ENCODE results near the gene FRMPD2.

FRMPD2 gene

DNA sequence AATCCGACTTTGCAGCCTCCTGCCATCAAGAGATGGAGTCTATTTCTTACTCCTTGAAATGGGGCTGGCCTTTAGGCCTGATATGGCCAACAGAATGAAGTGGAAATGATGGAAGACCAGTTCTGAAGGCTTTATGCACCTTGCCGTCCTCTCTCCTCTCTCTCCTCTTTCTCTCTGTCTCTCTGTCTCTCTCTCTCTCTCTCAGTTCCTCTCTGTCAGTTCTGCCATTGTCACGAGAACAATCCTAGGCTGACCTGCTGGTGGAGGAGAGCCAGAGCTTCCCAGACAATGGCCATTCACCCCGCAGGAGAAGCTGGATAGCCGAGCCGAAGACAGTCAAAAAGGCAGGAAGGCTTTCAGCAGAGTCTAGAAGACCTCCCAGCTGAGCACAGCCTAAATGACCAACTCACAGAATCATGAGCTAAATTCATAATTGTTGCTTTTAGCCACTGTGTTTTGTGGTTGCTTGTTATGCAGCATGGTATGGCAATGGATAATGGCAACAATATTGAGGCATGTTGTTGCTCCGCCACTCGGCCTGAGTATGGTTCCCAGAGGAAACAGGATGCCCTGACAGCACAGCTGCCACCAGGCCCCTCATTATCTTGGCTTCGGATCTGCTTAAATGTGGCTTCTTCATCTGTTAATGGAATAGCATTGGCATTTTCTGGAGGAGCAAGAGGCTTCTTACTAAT, 35.5 kb downstream of the FRMPD2 start:
- no peaks in the 10 kb centered on the region for H3K9me3 Mint-ChIP-seq
- H3K4me1 Mint-ChIP-seq: no peaks in the 10 kb centered on the region
- H3K27me3 Mint-ChIP-seq: peaks cover 7% of the 10 kb centered on the region
- DNase-seq: no peak
- no peak overlapping the region for H3K4me3 Mint-ChIP-seq
- no peak overlapping the region for H3K27ac Mint-ChIP-seq
- H3K36me3 Mint-ChIP-seq: no peaks in the 10 kb centered on the region
- CTCF ChIA-PET: no interaction called here

- Mint-ChIP-seq H3K4me3 (no peak overlapping the region), H3K27ac (no peak overlapping the region), H3K9me3 (no peaks in the 10 kb centered on the region), H3K27me3 (peaks cover 10% of the 10 kb centered on the region), H3K36me3 (no peaks in the 10 kb centered on the region), H3K4me1 (no peaks in the 10 kb centered on the region)
- no peak for DNase-seq
- CTCF ChIA-PET: no interaction called here
Measured at GRCh38 chr10:48237259-48238250, 36.9 kb downstream of the FRMPD2 start.

DNA sequence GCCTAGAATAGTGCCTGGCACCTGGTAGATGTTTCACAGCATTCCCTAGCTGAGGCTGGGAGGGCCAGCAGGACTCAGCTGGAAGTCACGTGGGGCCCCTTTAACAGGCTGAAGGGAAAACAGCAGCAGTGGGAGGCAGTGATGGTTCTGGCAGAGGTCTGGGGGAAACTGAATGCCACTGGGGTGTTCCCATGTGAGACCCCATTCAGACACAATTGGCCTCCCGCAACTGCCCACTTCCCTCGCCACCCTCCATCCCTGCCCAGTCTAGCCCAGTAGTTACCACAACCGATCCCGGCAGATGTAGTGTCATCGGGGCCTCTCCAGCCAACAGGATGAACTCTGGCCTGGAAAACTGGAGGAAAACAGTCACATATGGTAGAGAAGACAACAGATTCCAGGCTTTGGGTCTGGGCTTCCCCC, 38.3 kb downstream of the FRMPD2 start:
- H3K9me3 Mint-ChIP-seq: no peaks in the 10 kb centered on the region
- no peak for DNase-seq
- H3K4me1 Mint-ChIP-seq: no peaks in the 10 kb centered on the region
- no peak overlapping the region for H3K27ac Mint-ChIP-seq
- no peak overlapping the region for H3K4me3 Mint-ChIP-seq
- H3K36me3 Mint-ChIP-seq: no peaks in the 10 kb centered on the region
- peaks cover 8% of the 10 kb centered on the region for H3K27me3 Mint-ChIP-seq
- CTCF ChIA-PET: no interaction called here

GRCh38 chr10:48235501-48235900, 39.0 kb downstream of the FRMPD2 start:
- no peak for DNase-seq
- no peak overlapping the region for H3K4me3 Mint-ChIP-seq
- H3K27me3 Mint-ChIP-seq: peaks cover 10% of the 10 kb centered on the region
- H3K27ac Mint-ChIP-seq: no peak overlapping the region
- no peaks in the 10 kb centered on the region for H3K4me1 Mint-ChIP-seq
- no peaks in the 10 kb centered on the region for H3K36me3 Mint-ChIP-seq
- CTCF ChIA-PET: no interaction called here
- no peaks in the 10 kb centered on the region for H3K9me3 Mint-ChIP-seq

- CTCF ChIA-PET: no interaction called here
- Mint-ChIP-seq H3K4me1 (no peaks in the 10 kb centered on the region), H3K36me3 (no peaks in the 10 kb centered on the region)
Measured at GRCh38 chr10:48234787-48235186, 39.7 kb downstream of the FRMPD2 start.

GRCh38 chr10:48234295-48234694, 40.2 kb downstream of the FRMPD2 start:
- Mint-ChIP-seq H3K9me3 (no peaks in the 10 kb centered on the region), H3K27me3 (peaks cover 12% of the 10 kb centered on the region), H3K27ac (no peak overlapping the region), H3K4me1 (no peaks in the 10 kb centered on the region), H3K36me3 (no peaks in the 10 kb centered on the region), H3K4me3 (no peak overlapping the region)
- CTCF ChIA-PET: no interaction called here
- DNase-seq: no peak

More at GRCh38 chr10:48234787-48235186, 39.7 kb downstream of the FRMPD2 start:
- no peak for DNase-seq
- no peaks in the 10 kb centered on the region for H3K9me3 Mint-ChIP-seq
- H3K4me3 Mint-ChIP-seq: no peak overlapping the region
- peaks cover 12% of the 10 kb centered on the region for H3K27me3 Mint-ChIP-seq
- no peak overlapping the region for H3K27ac Mint-ChIP-seq

GRCh38 chr10:48233559-48234005, 40.9 kb downstream of the FRMPD2 start:
- CTCF ChIA-PET: no interaction called here
- H3K4me3 Mint-ChIP-seq: no peak overlapping the region
- no peaks in the 10 kb centered on the region for H3K36me3 Mint-ChIP-seq
- no peak overlapping the region for H3K27ac Mint-ChIP-seq
- no peak for DNase-seq
- peaks cover 12% of the 10 kb centered on the region for H3K27me3 Mint-ChIP-seq
- no peaks in the 10 kb centered on the region for H3K9me3 Mint-ChIP-seq
- no peaks in the 10 kb centered on the region for H3K4me1 Mint-ChIP-seq

GRCh38 chr10:48232717-48233447, 41.6 kb downstream of the FRMPD2 start:
- Mint-ChIP-seq H3K4me3 (no peak overlapping the region), H3K27ac (no peak overlapping the region), H3K36me3 (no peaks in the 10 kb centered on the region), H3K9me3 (no peaks in the 10 kb centered on the region), H3K4me1 (no peaks in the 10 kb centered on the region), H3K27me3 (peaks cover 12% of the 10 kb centered on the region)
- DNase-seq: no peak
- CTCF ChIA-PET: no interaction called here

- CTCF ChIA-PET: no interaction called here
- H3K4me3 Mint-ChIP-seq: no peak overlapping the region
- no peaks in the 10 kb centered on the region for H3K4me1 Mint-ChIP-seq
- peaks cover 19% of the 10 kb centered on the region for H3K27me3 Mint-ChIP-seq
- H3K27ac Mint-ChIP-seq: no peak overlapping the region
- no peaks in the 10 kb centered on the region for H3K36me3 Mint-ChIP-seq
- no peak for DNase-seq
- no peaks in the 10 kb centered on the region for H3K9me3 Mint-ChIP-seq
Measured at GRCh38 chr10:48231699-48232315, 42.7 kb downstream of the FRMPD2 start.

DNA sequence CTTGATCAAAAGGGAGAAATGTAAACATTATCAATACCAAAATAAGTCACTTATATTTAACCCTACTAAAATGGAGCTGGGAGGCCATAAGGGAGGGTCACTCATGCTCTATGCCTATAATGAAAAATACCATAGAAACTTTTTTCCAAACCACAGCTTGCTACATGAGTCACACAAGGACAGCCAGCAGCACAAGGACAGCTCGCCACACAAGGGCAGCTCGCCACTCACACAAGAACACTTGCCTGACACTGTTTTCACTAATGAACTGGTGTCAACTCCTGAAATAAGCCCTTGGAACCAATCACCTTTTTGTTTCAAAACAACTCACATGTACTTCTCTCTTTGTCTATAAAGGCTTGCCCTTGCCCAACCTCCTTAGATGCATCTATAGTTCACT, 43.3 kb downstream of the FRMPD2 start:
- Mint-ChIP-seq H3K9me3 (no peaks in the 10 kb centered on the region), H3K27ac (no peak overlapping the region), H3K27me3 (peaks cover 20% of the 10 kb centered on the region), H3K36me3 (no peaks in the 10 kb centered on the region), H3K4me3 (no peak overlapping the region), H3K4me1 (no peaks in the 10 kb centered on the region)
- DNase-seq: no peak
- CTCF ChIA-PET: no interaction called here

GRCh38 chr10:48227213-48227612, 47.3 kb downstream of the FRMPD2 start:
- no peaks in the 10 kb centered on the region for H3K9me3 Mint-ChIP-seq
- H3K4me1 Mint-ChIP-seq: no peaks in the 10 kb centered on the region
- no peak overlapping the region for H3K27ac Mint-ChIP-seq
- CTCF ChIA-PET: no interaction called here
- no peaks in the 10 kb centered on the region for H3K36me3 Mint-ChIP-seq
- no peak overlapping the region for H3K4me3 Mint-ChIP-seq
- peaks cover 27% of the 10 kb centered on the region for H3K27me3 Mint-ChIP-seq
- DNase-seq: no peak

DNA sequence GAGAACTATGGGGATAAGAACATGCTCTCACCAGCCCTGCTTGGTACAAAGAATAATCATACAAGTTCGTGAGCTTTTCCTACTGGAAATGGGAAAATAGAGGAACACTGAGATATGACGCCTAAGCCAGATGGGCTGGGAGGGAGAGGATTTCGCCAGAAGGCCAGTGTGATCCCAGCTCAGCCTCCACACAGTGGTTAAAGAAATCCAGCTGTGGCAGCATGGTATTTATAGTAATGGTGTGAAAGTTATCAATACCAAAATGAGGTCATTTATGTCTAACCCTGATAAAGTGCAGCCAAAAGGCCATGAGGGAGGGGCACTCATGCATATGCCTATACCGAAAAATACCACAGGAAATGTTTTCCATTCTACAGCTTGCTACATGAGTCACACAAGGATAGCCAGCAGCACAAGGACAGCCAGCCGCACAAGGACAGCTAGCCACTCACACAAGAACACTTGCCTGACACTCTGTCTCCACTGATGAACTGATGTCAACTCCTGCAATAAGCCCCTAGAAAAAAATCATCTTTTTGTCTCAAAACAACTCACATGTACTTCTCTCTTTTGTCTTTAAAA, 49.4 kb downstream of the FRMPD2 start:
- Mint-ChIP-seq H3K4me3 (no peak overlapping the region), H3K27me3 (peaks cover 23% of the 10 kb centered on the region), H3K4me1 (no peaks in the 10 kb centered on the region), H3K36me3 (no peaks in the 10 kb centered on the region), H3K27ac (no peak overlapping the region), H3K9me3 (no peaks in the 10 kb centered on the region)
- CTCF ChIA-PET: no interaction called here
- DNase-seq: no peak

DNA sequence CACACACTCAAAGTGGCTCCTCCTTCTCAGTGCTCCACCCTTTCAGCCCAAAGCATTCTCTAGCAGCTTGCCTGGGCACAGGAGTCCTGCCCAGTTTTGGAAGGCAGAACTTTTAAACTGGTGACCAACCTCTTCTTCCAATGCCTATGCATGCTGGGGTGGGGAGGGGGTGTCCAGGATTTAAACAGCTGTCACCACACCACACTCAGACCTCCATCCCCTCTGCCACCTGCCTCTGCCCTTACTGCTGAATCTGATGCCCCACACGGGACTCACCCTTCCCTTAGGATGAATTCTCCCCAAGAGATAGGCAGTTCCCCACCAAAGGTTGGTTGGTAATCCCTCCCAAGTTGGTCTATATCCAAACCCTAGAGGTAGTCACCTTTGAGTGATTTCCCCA, 50.2 kb downstream of the FRMPD2 start:
- no peak overlapping the region for H3K27ac Mint-ChIP-seq
- H3K4me1 Mint-ChIP-seq: no peaks in the 10 kb centered on the region
- CTCF ChIA-PET: no interaction called here
- H3K36me3 Mint-ChIP-seq: no peaks in the 10 kb centered on the region
- no peaks in the 10 kb centered on the region for H3K9me3 Mint-ChIP-seq
- DNase-seq: no peak
- H3K27me3 Mint-ChIP-seq: peaks cover 23% of the 10 kb centered on the region
- no peak overlapping the region for H3K4me3 Mint-ChIP-seq

- no peak overlapping the region for H3K27ac Mint-ChIP-seq
- no peak for DNase-seq
- CTCF ChIA-PET: no interaction called here
- H3K4me1 Mint-ChIP-seq: no peaks in the 10 kb centered on the region
- no peaks in the 10 kb centered on the region for H3K9me3 Mint-ChIP-seq
- H3K36me3 Mint-ChIP-seq: no peaks in the 10 kb centered on the region
- no peak overlapping the region for H3K4me3 Mint-ChIP-seq
- peaks cover 15% of the 10 kb centered on the region for H3K27me3 Mint-ChIP-seq
Measured at GRCh38 chr10:48221814-48222213, 52.7 kb downstream of the FRMPD2 start.

All from activated naive CD4-positive, alpha-beta T cell treated with anti-CD3 and anti-CD28 coated beads, Interleukin-2, amount 10 ng/mL, durations not matched to agents 7 days and 5 days (primary cell).